Endothelial cell of umbilical vein (primary cell): ENCODE data around the gene PIM2.

Experiments
- FOS ChIP-seq: IDR thresholded peaks from 2 replicates; pipeline ENCODE4 v1.6.1; 2011; ENCODE audit warnings: mild to moderate bottlenecking, low read length, moderate library complexity, borderline replicate concordance; ENCODE audit not compliant: insufficient read depth
- POLR2A ChIP-seq: IDR thresholded peaks from 2 replicates; pipeline ENCODE4 v1.6.1; 2012; ENCODE audit warnings: low read depth, mild to moderate bottlenecking, control low read depth, low read length
- POLR2AphosphoS5 ChIP-seq: IDR thresholded peaks from 2 replicates; pipeline ENCODE4 v1.6.1; 2012; ENCODE audit warnings: low read depth, mild to moderate bottlenecking, control low read depth, low read length, moderate library complexity; ENCODE audit not compliant: insufficient read depth
- TF ChIP-seq, protein P1 (sequence below), 2 donors: IDR thresholded peaks; 1 replicate in 1 of 2; 2 replicates in 1 of 2; pipeline ENCODE4 v1.5.1; 2011; ENCODE audit warnings: low read length in 2 of 2, mild to moderate bottlenecking in 2 of 2, moderate library complexity in 2 of 2, control low read depth in 1 of 2, inconsistent platforms in 1 of 2, low read depth in 1 of 2; ENCODE audit not compliant: insufficient read depth in 1 of 2; ENCODE audit errors: extremely low read depth in 1 of 2
- TF ChIP-seq, protein P2 (sequence below): IDR thresholded peaks from 2 replicates; pipeline ENCODE4 v1.6.1; 2011; ENCODE audit not compliant: insufficient read depth, insufficient read length

DNA sequence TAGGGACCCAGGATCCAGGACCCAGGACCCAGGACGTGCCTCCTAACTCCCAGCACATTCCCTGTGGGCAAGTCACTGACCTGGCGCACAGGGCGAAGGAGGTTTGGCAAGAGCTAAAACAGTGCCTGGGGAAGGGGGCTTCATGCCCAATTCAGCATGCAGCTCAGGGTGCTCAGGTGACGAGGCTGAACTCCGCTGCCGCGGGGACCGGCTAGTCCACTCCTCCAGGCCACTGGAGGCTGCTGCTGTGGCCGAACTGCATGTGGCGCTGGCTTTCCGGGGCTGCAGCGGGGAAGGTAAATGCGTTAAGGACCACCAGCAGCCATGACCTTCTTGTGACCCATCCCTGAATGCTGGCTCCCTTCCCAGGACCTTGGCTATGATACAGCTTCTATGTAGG is 4.9 kb upstream of the PIM2 start:
- TF ChIP-seq, protein P1, sequence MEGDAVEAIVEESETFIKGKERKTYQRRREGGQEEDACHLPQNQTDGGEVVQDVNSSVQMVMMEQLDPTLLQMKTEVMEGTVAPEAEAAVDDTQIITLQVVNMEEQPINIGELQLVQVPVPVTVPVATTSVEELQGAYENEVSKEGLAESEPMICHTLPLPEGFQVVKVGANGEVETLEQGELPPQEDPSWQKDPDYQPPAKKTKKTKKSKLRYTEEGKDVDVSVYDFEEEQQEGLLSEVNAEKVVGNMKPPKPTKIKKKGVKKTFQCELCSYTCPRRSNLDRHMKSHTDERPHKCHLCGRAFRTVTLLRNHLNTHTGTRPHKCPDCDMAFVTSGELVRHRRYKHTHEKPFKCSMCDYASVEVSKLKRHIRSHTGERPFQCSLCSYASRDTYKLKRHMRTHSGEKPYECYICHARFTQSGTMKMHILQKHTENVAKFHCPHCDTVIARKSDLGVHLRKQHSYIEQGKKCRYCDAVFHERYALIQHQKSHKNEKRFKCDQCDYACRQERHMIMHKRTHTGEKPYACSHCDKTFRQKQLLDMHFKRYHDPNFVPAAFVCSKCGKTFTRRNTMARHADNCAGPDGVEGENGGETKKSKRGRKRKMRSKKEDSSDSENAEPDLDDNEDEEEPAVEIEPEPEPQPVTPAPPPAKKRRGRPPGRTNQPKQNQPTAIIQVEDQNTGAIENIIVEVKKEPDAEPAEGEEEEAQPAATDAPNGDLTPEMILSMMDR (IDR thresholded peaks at IDR 0.05; ENCODE audit: extremely low read depth in 1 of 2, insufficient read depth in 1 of 2, low read depth in 1 of 2, low read length in 2 of 2): no peak
- no peak for TF ChIP-seq FOS
- no peak for TF ChIP-seq POLR2AphosphoS5
- TF ChIP-seq, protein P2, sequence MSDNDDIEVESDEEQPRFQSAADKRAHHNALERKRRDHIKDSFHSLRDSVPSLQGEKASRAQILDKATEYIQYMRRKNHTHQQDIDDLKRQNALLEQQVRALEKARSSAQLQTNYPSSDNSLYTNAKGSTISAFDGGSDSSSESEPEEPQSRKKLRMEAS: no peak
- TF ChIP-seq POLR2A: no peak
